TTC549 (cell line): ENCODE measurements around the gene CD58.
"Not testable (repeated sequence)": the region's sequence is repeated elsewhere in the genome, so short reads cannot be mapped to it uniquely, and the experiment has no call there.

Experiments used
- FAIRE-seq: peaks from 2 replicates; lab custom pipeline; 2012; peaks lifted over from hg19 to GRCh38; lab: Jason Lieb, UNC

Gene CD58

GRCh38 chr1:116570358-116571214 is at the start of gene CD58:
Gene CD58 (minus strand): TSS chr1:116571026. CDS start chr1:116570972, 54 bp downstream.
- FAIRE-seq = no peak

- FAIRE-seq = not testable (repeated sequence)
These were observed 49.6 kb upstream of the CD58 start for GRCh38 chr1:116620392-116620791.

DNA sequence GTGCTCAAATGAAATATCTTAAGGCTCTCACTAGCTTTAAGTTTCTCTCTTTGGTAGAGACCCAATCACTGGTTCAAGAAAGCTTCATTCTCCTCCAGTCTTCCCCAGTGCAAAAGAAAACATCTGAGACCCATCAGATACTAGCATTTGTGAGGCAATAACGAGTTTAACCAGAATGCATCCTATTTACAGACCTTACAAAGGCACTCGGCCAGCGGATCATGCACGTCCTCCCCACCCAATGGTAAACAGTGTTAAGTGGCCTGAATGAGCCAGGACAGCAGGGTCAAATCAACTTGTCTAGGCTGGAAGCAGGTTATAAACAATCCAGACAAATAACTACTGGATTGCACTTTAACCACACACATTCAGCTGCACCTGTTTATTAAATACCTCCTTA is 48.3 kb upstream of the CD58 start:
- not testable (repeated sequence) for FAIRE-seq

DNA sequence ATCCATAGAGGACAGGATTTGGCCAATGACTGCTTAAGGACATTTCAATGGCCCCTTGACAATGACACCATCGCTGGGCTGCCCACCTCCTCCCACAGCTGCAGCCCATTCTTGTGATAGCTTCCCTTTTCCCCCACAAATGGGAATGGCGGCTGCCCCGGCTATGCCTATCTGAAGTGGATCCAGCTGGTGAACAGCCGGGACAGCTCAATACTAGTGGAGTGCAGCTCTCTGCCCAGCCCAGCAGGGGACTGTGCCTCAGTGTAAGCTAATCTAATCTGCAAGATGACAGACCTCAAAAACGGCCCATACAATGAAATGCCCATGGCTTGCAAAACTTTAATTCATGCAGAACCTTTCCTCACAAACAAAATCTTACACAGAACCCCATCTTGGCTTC is 47.0 kb upstream of the CD58 start:
- not testable (repeated sequence) for FAIRE-seq

GRCh38 chr1:116613825-116614224 is 43.0 kb upstream of the CD58 start:
- not testable (repeated sequence) for FAIRE-seq

DNA sequence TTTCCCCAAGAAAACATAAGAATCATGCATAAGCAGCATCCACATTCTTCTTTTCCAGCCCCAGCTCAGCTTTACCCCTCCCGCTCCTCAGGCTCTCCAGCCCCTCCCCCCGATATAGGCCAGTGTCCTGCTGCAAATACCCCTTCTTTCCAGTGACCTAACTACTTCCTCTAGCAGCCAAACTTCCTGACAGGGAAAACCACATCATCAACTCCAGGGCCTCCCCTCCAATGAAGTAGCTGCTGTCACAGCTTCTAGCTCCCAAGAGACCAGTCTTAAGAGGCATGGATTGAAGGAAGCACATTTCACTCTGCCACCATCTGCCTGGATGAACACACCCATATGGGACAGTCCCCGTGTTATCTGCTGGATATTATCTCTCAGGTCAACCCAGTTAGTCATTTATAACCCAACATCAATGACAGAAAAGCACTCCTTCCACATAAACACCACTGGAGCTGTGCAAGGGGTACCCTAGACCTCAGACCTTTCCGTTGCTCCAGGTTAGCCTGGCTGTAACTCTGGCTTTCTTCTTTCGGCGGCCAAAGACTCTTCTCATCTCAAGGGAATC is 39.1 kb upstream of the CD58 start:
- not testable (repeated sequence) for FAIRE-seq

DNA sequence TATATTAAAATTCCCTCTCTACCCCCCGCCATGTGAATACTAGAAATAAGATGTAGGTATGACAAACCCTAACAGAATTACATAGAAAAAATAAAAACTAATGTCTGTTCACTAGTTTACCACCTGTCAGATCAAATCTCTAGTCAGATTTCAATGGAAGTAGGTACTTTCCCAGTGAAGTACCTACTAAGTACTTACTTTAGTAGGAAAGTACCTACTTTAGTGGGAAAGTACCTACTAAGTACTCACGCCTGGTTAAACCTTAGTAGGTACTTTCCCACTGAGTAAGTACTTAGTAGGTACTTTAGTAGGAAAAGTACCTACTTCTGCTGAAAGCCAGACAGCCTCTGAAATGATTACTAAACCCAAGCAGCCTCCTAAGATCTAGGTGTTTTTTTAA is 38.0 kb upstream of the CD58 start:
- not testable (repeated sequence) for FAIRE-seq

DNA sequence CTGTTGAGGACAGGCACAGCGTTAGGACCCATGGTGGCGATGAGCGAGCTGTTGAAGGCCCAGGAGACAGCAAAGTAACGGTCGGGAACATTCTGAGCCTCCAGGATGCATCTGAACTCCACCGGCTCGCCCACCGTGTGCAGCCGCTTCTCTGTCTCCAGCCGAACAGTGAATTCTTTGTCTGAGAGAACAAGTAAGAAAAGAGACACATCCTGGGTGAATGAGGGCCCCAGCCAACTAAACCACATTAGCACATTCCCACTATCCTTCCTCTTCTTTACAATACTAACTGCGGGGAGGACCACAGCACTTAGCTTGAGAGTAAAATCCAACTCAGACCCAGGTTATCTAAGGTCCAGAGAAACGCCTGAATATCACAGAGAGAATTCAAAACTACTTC is 37.3 kb upstream of the CD58 start:
- not testable (repeated sequence) for FAIRE-seq

DNA sequence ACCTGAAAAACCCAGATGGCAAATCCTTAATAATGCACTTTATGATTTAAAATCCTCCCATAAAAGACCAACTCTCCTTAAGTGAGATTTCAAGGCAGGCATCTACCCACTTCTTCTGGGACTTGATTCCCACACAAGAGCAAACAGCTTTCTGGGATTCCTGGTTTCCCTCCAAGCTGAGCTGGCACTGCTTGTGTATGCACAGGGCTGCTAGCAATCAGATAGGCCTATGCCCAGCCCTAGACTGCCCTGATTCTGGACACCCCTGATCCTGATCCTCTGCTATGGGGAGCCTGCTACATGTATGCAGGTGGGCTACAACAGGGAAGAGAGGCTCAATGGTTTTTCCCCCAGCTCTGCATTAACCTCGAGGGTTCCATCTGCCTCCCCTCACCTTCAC is 36.6 kb upstream of the CD58 start:
- FAIRE-seq = not testable (repeated sequence)

DNA sequence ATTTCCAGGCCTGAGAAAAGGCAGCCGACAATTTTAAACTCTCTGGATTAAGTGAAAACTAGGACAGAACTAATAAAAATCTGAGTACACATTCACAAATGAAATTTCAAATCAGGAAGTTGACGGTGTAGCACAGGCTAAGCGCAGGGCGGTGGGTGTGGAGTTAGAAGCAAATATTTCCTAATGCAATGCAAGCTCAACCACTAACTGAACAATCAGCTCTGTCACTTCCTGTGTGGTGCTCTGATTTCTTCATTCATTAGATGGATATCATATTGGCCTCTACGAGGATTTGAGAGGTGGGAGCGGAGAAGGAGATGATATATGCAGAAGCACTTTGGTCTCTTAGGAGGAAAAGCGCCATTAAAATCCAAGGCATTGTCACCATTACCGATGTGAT is 35.2 kb upstream of the CD58 start:
- not testable (repeated sequence) for FAIRE-seq

DNA sequence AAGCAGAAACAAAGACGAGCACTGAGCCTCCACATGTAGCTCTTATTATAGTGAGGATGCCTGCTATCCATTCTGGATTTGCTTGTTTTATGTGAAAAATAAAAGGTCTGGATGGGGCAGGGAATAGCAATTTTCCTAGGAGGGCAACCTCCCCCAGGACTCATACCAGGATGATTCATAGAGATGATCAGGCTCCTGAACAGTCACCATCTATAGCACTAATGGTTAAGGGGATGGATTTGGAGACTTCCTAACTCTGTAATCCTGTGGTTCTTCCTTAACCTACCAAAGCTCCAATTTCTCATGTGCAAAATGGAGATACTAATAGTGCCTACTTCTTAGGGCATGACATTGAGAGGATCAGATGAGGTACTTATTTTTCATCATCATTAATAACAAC is 34.5 kb upstream of the CD58 start:
- FAIRE-seq = no peak

GRCh38 chr1:116604408-116604807 is 33.6 kb upstream of the CD58 start:
- FAIRE-seq = not testable (repeated sequence)

GRCh38 chr1:116603646-116604045 is 32.8 kb upstream of the CD58 start:
- FAIRE-seq = not testable (repeated sequence)

DNA sequence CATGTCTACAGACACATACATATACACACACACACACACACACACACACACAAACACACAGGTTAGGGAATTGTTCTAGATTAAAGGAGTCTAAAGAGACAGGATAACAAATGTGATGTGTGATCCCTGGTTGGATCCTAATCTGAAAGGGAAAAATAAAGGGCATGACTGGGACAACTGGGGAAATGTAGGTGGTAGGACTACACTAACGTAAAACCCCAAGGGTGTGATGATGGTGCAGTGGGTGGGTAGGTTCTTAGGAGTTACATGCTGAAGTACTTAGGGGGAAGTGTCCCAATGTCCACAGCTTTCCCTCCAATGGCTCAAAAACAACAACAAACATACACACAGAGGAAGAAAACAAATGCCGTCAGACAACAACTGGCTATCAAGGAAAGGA is 28.5 kb upstream of the CD58 start:
- not testable (repeated sequence) for FAIRE-seq

DNA sequence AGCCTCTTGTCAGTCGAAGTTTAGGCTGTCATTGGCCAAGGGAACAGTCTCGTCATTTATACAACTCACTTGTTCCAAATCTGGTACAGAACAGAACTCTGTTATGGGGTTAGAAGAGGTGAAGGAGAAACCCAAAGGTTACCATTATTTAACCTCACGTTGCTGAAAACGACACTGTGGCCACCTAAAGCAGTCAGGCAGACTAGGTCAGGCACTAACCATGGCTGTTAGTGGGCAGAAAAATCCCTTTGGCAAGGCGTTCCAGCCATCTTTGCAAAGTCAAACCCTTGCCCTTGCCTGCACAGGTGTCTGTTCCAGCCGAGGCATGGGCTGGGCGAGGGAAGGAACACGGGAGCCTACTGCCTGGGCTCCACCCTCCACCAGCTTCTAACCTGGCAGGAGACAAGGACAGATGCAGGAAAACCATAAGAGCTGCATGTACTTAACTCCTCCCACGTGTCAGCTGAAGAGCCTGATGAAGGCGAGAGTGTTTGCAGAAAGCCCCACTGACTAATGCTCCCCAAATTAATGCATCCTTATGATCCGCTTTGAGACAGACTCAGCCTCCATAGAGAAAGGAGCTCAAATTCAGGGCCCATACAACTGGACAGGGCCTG is 27.7 kb upstream of the CD58 start:
- not testable (repeated sequence) for FAIRE-seq

DNA sequence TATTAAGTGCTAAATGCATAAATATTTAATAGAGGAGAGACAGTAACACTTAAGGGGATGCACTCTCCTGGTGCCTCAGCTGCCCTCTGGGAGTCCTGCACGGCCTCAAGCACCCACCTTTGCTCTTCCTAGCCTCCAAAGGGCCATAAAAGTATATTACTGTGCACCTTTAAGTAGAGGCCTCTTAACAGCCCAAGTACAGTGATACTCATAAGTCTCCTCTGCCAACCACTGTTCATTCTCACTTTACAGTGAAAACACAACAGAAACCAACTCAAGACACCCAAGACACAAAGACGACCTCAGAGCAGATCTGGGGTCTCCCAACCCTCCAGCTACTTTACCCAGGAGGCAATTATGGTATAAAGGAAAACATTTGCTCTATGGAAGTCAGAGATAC is 26.6 kb upstream of the CD58 start:
- not testable (repeated sequence) for FAIRE-seq

- not testable (repeated sequence) for FAIRE-seq
These were observed 26.0 kb upstream of the CD58 start for GRCh38 chr1:116596742-116597307.

- not testable (repeated sequence) for FAIRE-seq
These were observed 25.3 kb upstream of the CD58 start for GRCh38 chr1:116595946-116596741.

- not testable (repeated sequence) for FAIRE-seq
These were observed 24.4 kb upstream of the CD58 start for GRCh38 chr1:116595065-116595840.

- FAIRE-seq = not testable (repeated sequence)
These were observed 23.2 kb upstream of the CD58 start for GRCh38 chr1:116593977-116594376.

GRCh38 chr1:116593401-116593800 is 22.6 kb upstream of the CD58 start:
- FAIRE-seq = not testable (repeated sequence)
